Calu3 (cell line): Measurements from ENCODE around the gene TLK1. TPM values are rescaled to one million over a fixed set of nuclear protein-coding genes. Genes with fewer than 3 reads are reported as not detected.

Source experiments
- BruUV-seq: library from RNA; stranded (reverse); fragments of 400-500 nt; replicated peaks from 2 replicates; lab custom pipeline; 2021; lab: Mats Ljungman, UMichigan
- CTCF ChIA-PET: fragments of 300-600 bp; sonication (Branson Sonifier 250); formaldehyde crosslinking; loops from one replicate; lab custom pipeline; 2022; ENCODE audit warnings: antibody characterized with exemption; lab: Charles Lee
- DNase-seq: peaks from one replicate; pipeline ENCODE4 v3.0.0; 2022
- H3K27ac Mint-ChIP-seq: one replicate; pipeline ENCODE4 v1.8.0; 2022; ENCODE audit warnings: mixed read lengths; ENCODE audit not compliant: unreplicated experiment
- H3K27me3 Mint-ChIP-seq: one replicate; pipeline ENCODE4 v1.8.0; 2022; ENCODE audit warnings: mixed read lengths; ENCODE audit not compliant: unreplicated experiment
- H3K36me3 Mint-ChIP-seq: one replicate; pipeline ENCODE4 v1.8.0; 2022; ENCODE audit warnings: mild to moderate bottlenecking, moderate library complexity, mixed read lengths; ENCODE audit not compliant: insufficient read depth, unreplicated experiment
- H3K4me1 Mint-ChIP-seq: one replicate; pipeline ENCODE4 v1.8.0; 2022; ENCODE audit warnings: mild to moderate bottlenecking, low read depth, mixed read lengths; ENCODE audit not compliant: unreplicated experiment
- H3K4me3 Mint-ChIP-seq: one replicate; pipeline ENCODE4 v1.8.0; 2022; ENCODE audit warnings: mild to moderate bottlenecking, low read depth, moderate library complexity, mixed read lengths; ENCODE audit not compliant: unreplicated experiment
- H3K9me3 Mint-ChIP-seq: one replicate; pipeline ENCODE4 v1.8.0; 2022; ENCODE audit warnings: low read depth, mixed read lengths; ENCODE audit not compliant: unreplicated experiment
- CTCF ChIP-seq: fragments of 200-600 bp; IDR thresholded peaks from one replicate; pipeline ENCODE4 v1.8.0; 2022; ENCODE audit warnings: antibody characterized with exemption; ENCODE audit not compliant: unreplicated experiment
- intact Hi-C: fragments of 100-400 bp; cut with micrococcal nuclease; formaldehyde crosslinking; loops from one replicate; pipeline ENCODE4 v1.10.0; 2022; ENCODE audit not compliant: unreplicated experiment
- total RNA-seq: library from RNA; stranded (reverse); gene quantifications from 2 replicates; pipeline ENCODE4 v1.2.3, GENCODE V29; 2022

TLK1 gene
- total RNA-seq, 1 experiment from 2014 or later: 64.7 TPM

GRCh38 chr2:171104379-171104778, 56.3 kb downstream of the TLK1 start:
- H3K9me3 Mint-ChIP-seq: no peaks in the 10 kb centered on the region
- TF ChIP-seq CTCF: no peak
- no peaks in the 10 kb centered on the region for H3K27me3 Mint-ChIP-seq
- H3K4me1 Mint-ChIP-seq: peaks cover 19% of the 10 kb centered on the region
- H3K36me3 Mint-ChIP-seq: no peaks in the 10 kb centered on the region
- DNase-seq: no peak
- no peak overlapping the region for H3K4me3 Mint-ChIP-seq
- BruUV-seq: no TSS peak
- intact Hi-C loops: no loop called here
- CTCF ChIA-PET: no interaction called here
- H3K27ac Mint-ChIP-seq: no peak overlapping the region

GRCh38 chr2:171102802-171103201, 57.9 kb downstream of the TLK1 start:
- intact Hi-C loops: no loop called here

GRCh38 chr2:171100370-171100769, 60.3 kb downstream of the TLK1 start:
- H3K4me3 Mint-ChIP-seq: no peak overlapping the region
- no peaks in the 10 kb centered on the region for H3K36me3 Mint-ChIP-seq
- H3K27me3 Mint-ChIP-seq: no peaks in the 10 kb centered on the region
- CTCF ChIA-PET: no interaction called here
- intact Hi-C loops: no loop called here
- no peak for DNase-seq
- no TSS peak for BruUV-seq
- H3K27ac Mint-ChIP-seq: no peak overlapping the region
- H3K9me3 Mint-ChIP-seq: no peaks in the 10 kb centered on the region
- no peaks in the 10 kb centered on the region for H3K4me1 Mint-ChIP-seq
- TF ChIP-seq CTCF: no peak

More at GRCh38 chr2:171102802-171103201, 57.9 kb downstream of the TLK1 start:
- CTCF ChIA-PET: no interaction called here
- no peak for DNase-seq
- H3K36me3 Mint-ChIP-seq: no peaks in the 10 kb centered on the region
- H3K27me3 Mint-ChIP-seq: no peaks in the 10 kb centered on the region
- no TSS peak for BruUV-seq
- no peak overlapping the region for H3K27ac Mint-ChIP-seq
- no peak for TF ChIP-seq CTCF
- H3K4me1 Mint-ChIP-seq: peaks cover 19% of the 10 kb centered on the region
- no peaks in the 10 kb centered on the region for H3K9me3 Mint-ChIP-seq
- no peak overlapping the region for H3K4me3 Mint-ChIP-seq

GRCh38 chr2:171098607-171099006, 62.1 kb downstream of the TLK1 start:
- H3K4me1 Mint-ChIP-seq: peaks cover 3% of the 10 kb centered on the region
- CTCF ChIA-PET: no interaction called here
- no TSS peak for BruUV-seq
- intact Hi-C loops: no loop called here
- H3K27me3 Mint-ChIP-seq: no peaks in the 10 kb centered on the region
- no peaks in the 10 kb centered on the region for H3K36me3 Mint-ChIP-seq
- no peaks in the 10 kb centered on the region for H3K9me3 Mint-ChIP-seq
- no peak for TF ChIP-seq CTCF
- DNase-seq: no peak
- no peak overlapping the region for H3K4me3 Mint-ChIP-seq
- H3K27ac Mint-ChIP-seq: no peak overlapping the region
